Mammary epithelial cell (primary cell): ENCODE measurements around the gene TACC2.

Experiments used
- CTCF ChIP-seq, 2 donors: IDR thresholded peaks in 1 of 2; conservative IDR thresholded peaks in 1 of 2; 2 replicates each; pipeline ENCODE4 v1.5.1; 2011 to 2012; ENCODE audit warnings: inconsistent platforms in 2 of 2, low read length in 2 of 2, mild to moderate bottlenecking in 2 of 2, control low read depth in 1 of 2, low read depth in 1 of 2; ENCODE audit not compliant: insufficient read depth in 1 of 2; ENCODE audit errors: extremely low read depth in 1 of 2
- EZH2 ChIP-seq: IDR thresholded peaks from 2 replicates; pipeline ENCODE4 v1.6.1; 2012; ENCODE audit warnings: low read length, inconsistent platforms, borderline replicate concordance

- TF ChIP-seq CTCF (conservative IDR thresholded peaks at IDR 0.05 in 1 of 2, IDR thresholded peaks at IDR 0.05 in 1 of 2; ENCODE audit: extremely low read depth in 1 of 2, insufficient read depth in 1 of 2, low read depth in 1 of 2, low read length in 2 of 2), result peak; percentile 94 to 96
- TF ChIP-seq EZH2, result no peak
Observed at GRCh38 chr10:122267849-122268737, 279.1 kb downstream of the TACC2 start.
